Mucosa of descending colon (tissue), 3 donors: ENCODE measurements around the gene MAP2. TPM values are rescaled to one million over a fixed set of nuclear protein-coding genes. Genes with fewer than 3 reads are reported as not detected.

Source experiments
- ATAC-seq: fragments of 200-7000 bp; cut with Tn5 transposase; one replicate; pipeline ENCODE4 v1.9.1; 2020; ENCODE audit warnings: mild to moderate bottlenecking, moderate library complexity
- DNase-seq, 3 donors: peaks; one replicate each; pipeline ENCODE4 v3.0.0-alpha.2; 2020
- H3K36me3 ChIP-seq: fragments of 200-600 bp; one replicate; pipeline ENCODE4 v1.8.0; 2021; ENCODE audit warnings: low read depth, mild to moderate bottlenecking
- H3K4me1 ChIP-seq: fragments of 200-600 bp; one replicate; pipeline ENCODE4 v1.8.0; 2021; ENCODE audit warnings: low read depth, mild to moderate bottlenecking
- H3K4me3 ChIP-seq: fragments of 200-600 bp; one replicate; pipeline ENCODE4 v1.8.0; 2021; ENCODE audit warnings: mild to moderate bottlenecking
- H3K9me3 ChIP-seq: fragments of 200-600 bp; one replicate; pipeline ENCODE4 v1.8.0; 2021; ENCODE audit warnings: mild to moderate bottlenecking
- CTCF ChIP-seq: fragments of 200-600 bp; IDR thresholded peaks from one replicate; pipeline ENCODE4 v1.8.0; 2022; ENCODE audit warnings: antibody characterized with exemption, mild to moderate bottlenecking
- intact Hi-C, 2 donors: fragments of 100-400 bp; cut with DNase I in 1 of 2; cut with micrococcal nuclease in 1 of 2; formaldehyde crosslinking; loops; one replicate each; pipeline versions ENCODE4 v1.11.0 to v1.11.1; 2022; cut with DNase I, micrococcal nuclease
- total RNA-seq, 3 donors: library from RNA; stranded (reverse); fragmentation: NEBNext Ultra II Directional in 2 of 3; extraction: Animal tissue kit (Norgen Biotek cat#: 25700) in 2 of 3; gene quantifications; one replicate each; pipeline versions ENCODE4 v1.2.1 to v1.2.4, GENCODE V29; 2021 to 2023
- donor health status: DM: no; HTN: no; CAD: no; lungs with moderate emphysema.
- donor health status: DM: no; HTN: no; CAD: no.
- donor health status: DM: no; HTN: yes; CAD: no.

MAP2 gene
- total RNA-seq, 3 donors from 2014 or later = 2.3 to 8.4 (median 2.5) TPM

- TF ChIP-seq CTCF = no peak
- Histone ChIP-seq H3K4me1 (no peaks in the 10 kb centered on the region), H3K9me3 (no peaks in the 10 kb centered on the region), H3K4me3 (no peak overlapping the region), H3K36me3 (no peaks in the 10 kb centered on the region)
- ATAC-seq = no peak
- no peak for DNase-seq
- intact Hi-C loops = no loop called here
Measured at GRCh38 chr2:209662021-209662420, 238.2 kb downstream of the MAP2 start.

GRCh38 chr2:209663139-209663538, 239.3 kb downstream of the MAP2 start:
- no peak for TF ChIP-seq CTCF
- Histone ChIP-seq H3K36me3 (no peaks in the 10 kb centered on the region), H3K4me1 (no peaks in the 10 kb centered on the region), H3K9me3 (no peaks in the 10 kb centered on the region), H3K4me3 (no peak overlapping the region)
- intact Hi-C loops = no loop called here
- DNase-seq (no peak), ATAC-seq (no peak)

GRCh38 chr2:209663656-209664055, 239.8 kb downstream of the MAP2 start:
- H3K9me3 ChIP-seq = no peaks in the 10 kb centered on the region
- H3K36me3 ChIP-seq = no peaks in the 10 kb centered on the region
- H3K4me3 ChIP-seq = no peak overlapping the region
- intact Hi-C loops = no loop called here
- no peak for TF ChIP-seq CTCF
- no peaks in the 10 kb centered on the region for H3K4me1 ChIP-seq
- DNase-seq = no peak
- ATAC-seq = no peak

- ATAC-seq (no peak), DNase-seq (no peak)
- no peak overlapping the region for H3K4me3 ChIP-seq
- no peaks in the 10 kb centered on the region for H3K36me3 ChIP-seq
- intact Hi-C loops = no loop called here
- H3K4me1 ChIP-seq = no peaks in the 10 kb centered on the region
- TF ChIP-seq CTCF = no peak
- H3K9me3 ChIP-seq = no peaks in the 10 kb centered on the region
Measured at GRCh38 chr2:209666296-209666695, 242.4 kb downstream of the MAP2 start.

- Histone ChIP-seq H3K4me1 (no peaks in the 10 kb centered on the region), H3K36me3 (no peaks in the 10 kb centered on the region), H3K4me3 (no peak overlapping the region), H3K9me3 (no peaks in the 10 kb centered on the region)
- intact Hi-C loops = no loop called here
- ATAC-seq = no peak
- DNase-seq = no peak
- no peak for TF ChIP-seq CTCF
Measured at GRCh38 chr2:209671020-209671680, 247.3 kb downstream of the MAP2 start.

GRCh38 chr2:209673811-209674210, 250.0 kb downstream of the MAP2 start:
- Histone ChIP-seq H3K4me3 (no peak overlapping the region), H3K36me3 (no peaks in the 10 kb centered on the region), H3K4me1 (no peaks in the 10 kb centered on the region), H3K9me3 (no peaks in the 10 kb centered on the region)
- no peak for TF ChIP-seq CTCF
- intact Hi-C loops = no loop called here
- ATAC-seq (no peak), DNase-seq (no peak)
